GM19328 (cell line): ENCODE measurements around the gene CYP27B1.

Experiments
- ATAC-seq: cut with Tn5 transposase; IDR thresholded peaks from one replicate; pipeline ENCODE4 v1.9.1; 2021; ENCODE audit warnings: mild to moderate bottlenecking, moderate library complexity; ENCODE audit not compliant: unreplicated experiment

Gene CYP27B1, protein sequence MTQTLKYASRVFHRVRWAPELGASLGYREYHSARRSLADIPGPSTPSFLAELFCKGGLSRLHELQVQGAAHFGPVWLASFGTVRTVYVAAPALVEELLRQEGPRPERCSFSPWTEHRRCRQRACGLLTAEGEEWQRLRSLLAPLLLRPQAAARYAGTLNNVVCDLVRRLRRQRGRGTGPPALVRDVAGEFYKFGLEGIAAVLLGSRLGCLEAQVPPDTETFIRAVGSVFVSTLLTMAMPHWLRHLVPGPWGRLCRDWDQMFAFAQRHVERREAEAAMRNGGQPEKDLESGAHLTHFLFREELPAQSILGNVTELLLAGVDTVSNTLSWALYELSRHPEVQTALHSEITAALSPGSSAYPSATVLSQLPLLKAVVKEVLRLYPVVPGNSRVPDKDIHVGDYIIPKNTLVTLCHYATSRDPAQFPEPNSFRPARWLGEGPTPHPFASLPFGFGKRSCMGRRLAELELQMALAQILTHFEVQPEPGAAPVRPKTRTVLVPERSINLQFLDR

GRCh38 chr12:57766464-57767304 lies at the start of gene CYP27B1:
CYP27B1 (minus strand) TSS chr12:57767078; CDS start chr12:57767041, 37 bp downstream.
- ATAC-seq: no peak

DNA sequence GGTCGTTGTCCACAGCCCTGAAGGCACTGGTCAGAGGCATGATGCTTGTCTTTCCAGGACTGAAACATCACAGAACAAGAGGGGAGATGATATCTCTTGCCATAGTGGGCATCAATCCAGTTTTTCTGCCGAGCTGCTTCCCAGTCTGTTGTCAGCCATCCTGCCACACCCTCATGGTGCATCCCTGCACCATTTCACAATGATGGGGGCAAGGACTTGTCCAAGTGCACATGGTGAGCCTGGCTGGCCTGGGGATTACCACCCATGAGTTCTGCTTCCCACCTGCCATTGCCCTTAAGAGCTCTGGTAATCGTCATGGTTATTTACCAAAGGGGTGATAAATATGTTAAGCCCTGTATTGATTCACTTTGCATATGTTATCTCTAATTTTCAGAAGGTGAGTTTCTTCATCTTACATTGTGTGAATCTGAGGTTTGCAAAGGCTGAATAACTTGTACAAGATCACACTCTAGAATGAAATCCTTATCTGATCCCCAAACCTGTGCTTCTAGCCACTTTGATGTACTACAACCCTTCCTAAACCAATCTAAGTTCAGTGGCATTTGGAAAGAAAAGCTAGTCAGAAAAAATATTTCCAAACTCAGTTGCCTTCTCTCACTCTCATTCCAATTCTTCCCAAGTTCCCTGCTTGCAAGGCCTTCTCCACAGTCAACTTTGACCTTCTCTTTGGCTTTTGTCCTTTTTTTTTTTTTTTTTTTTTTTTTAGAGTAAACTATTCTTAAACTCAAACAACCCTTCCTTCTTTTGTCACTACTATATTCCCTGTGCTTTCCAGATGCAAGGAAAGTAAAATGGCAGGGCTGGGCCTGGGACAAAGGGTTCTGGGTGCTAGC lies 49.4 kb upstream of the CYP27B1 start:
- ATAC-seq: no peak

GRCh38 chr12:57815177-57816000 lies 48.5 kb upstream of the CYP27B1 start:
- no peak for ATAC-seq

- ATAC-seq: no peak
These were observed 47.3 kb upstream of the CYP27B1 start for GRCh38 chr12:57813971-57814772.

- ATAC-seq: no peak
These were observed 46.5 kb upstream of the CYP27B1 start for GRCh38 chr12:57813111-57813970.

DNA sequence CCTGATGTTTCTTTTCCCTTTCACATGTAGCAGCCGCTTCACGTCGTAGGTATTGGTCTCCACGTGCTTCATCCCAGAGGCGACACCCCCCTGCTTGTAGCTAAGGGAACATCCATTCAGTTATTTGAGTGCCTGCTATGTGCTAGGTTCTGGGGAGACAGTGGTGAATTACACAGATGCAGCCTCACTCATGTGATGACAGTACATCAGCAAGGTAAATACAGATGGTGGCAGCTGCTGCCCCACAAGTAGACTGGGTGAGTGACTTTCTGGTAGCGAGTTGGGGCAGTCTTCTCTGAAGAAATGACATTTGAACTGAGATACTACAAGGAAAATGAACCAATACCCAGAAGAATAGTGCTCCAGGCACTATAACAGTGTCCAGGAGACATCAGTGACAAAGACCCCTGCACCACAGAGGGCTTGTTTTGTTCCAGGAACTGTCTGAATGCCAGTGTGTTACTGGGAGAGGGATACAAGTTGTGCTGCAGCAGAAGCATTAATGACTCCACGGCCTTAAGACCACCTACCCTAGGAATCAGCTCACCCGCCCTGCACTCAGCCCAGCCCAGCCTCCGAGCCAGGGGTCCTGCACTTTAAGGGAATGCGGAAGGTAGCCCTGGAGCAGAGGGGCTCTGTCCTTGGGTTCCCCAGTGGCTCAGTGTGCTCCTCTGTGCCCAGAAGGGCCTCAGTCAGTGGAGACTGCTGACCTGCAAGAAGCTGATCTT lies 44.3 kb upstream of the CYP27B1 start:
- ATAC-seq: no peak

- no peak for ATAC-seq
These were observed 43.6 kb upstream of the CYP27B1 start for GRCh38 chr12:57810450-57810849.

DNA sequence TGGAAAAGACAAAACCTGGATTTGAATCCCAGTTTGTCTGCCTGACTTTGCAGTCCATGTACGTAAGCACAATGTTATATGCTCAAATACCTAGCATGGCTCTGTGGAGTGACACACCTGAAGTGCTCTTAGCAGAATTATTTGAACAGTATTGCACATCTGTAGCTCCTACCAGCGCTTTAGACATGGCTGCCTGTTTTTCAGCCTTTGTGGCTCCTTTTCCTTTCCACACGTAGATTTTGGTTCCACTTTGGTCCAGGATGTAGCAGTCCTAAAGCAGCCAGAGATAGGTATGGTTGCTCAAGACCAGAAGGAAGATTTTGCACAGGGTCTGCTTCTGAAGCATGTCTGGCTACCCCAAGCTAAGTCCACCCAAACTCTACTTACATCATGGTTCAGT lies 42.5 kb upstream of the CYP27B1 start:
- no peak for ATAC-seq

GRCh38 chr12:57808351-57808750 lies 41.5 kb upstream of the CYP27B1 start:
- ATAC-seq: no peak

- no peak for ATAC-seq
These were observed 40.4 kb upstream of the CYP27B1 start for GRCh38 chr12:57807285-57807684.

DNA sequence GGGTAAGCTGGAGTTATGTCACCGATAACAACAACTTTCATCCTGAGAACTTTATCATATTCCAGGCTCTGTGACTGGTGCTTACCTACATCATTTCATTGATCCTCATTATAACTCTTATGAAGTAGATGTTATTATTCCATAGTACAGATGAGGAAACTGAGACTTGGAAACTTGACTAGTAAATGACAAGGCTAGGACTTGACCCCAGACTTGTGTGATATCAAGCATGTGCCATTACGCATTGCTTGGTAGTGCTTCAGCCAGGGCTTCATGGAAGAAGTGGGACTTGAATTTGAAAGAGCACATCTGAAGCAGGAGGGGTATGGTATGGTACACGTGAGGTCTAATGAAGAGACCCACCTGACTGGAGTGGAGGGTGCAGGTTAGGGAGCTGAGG lies 39.8 kb upstream of the CYP27B1 start:
- no peak for ATAC-seq

DNA sequence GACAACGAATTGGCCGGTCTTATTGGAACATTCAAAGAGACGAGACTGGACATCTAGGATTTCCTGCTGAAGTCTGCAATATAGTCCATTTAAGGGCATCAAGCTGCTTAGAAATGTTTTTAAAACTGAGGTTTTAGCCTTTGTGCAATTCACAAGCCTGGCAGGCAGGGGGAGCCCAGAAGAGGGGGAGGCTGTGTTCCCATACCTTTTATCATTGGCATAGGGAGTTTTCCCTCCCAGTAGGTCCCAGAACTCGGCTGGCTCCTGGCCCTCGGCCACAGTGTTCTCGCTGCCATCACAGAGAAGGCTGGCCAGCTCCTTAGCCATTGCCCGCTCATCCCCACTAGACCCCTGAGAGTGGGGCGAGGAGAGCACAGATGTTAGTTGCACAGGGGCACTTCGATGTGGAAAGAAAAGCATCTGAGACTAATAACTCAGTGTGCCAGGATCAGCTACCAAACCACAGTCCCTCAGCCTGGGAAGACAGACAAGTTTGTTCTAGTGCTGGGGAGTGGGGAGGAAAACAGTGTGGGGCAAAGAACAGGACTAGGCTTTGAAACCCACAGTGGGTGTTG lies 36.5 kb upstream of the CYP27B1 start:
- no peak for ATAC-seq

- ATAC-seq: no peak
These were observed 35.7 kb upstream of the CYP27B1 start for GRCh38 chr12:57802607-57803006.

DNA sequence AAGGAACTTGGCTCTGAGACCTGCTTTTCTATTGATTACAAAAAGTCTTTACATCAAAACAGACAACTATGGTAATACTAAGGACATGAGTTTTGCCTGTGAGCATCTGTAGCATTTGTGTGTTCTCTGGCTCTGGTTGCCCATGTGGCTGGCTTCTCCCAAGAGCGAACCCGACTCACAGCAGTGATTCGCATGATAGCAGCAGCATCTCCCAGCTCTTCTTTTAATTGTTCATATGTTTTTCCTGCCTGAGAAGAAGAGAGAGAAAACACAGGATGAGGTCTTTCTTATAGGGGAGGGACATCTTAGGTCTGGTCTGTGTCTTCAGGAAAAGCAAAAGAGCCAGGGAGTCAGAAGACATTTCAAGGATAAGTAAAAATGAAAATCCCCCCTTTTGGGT lies 34.1 kb upstream of the CYP27B1 start:
- ATAC-seq: no peak

DNA sequence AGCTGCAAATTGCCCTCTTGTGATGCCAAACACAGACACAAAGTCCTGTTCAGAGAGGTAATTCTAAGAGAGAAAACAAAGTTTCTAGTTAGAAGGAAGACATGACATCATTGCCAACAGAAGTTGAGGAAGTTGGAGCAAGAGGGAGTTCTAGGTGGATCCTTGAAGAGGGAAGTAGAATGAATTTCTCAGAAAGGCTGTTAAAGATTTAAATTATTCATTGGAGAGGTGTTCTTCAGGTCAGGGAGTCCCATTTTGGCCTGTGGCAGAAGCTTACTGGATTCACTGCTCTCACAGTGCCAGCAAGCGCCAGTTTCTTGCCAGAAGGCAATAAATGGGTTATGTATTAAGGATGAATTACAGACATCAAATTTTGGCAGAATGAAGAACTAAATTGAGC lies 31.1 kb upstream of the CYP27B1 start:
- no peak for ATAC-seq

DNA sequence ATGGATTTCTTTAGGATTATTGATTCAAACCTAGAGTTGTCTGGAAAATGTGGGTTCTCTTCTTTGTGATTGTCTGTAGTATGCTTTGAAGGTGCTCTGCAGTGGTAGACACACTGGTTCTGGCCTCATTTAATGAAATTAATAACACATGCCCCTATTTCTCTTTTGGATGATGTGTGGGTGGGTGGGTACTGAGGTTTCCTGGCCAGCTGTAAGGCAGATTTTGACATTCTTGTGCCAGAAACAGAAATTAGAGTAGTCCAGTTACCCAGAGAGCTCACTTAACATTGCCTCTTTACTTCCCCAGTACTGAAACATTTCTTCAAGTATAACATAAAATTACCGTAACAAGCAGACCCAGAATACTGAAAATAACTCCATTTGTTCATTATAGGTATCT lies 30.1 kb upstream of the CYP27B1 start:
- no peak for ATAC-seq

GRCh38 chr12:57795354-57795753 lies 28.5 kb upstream of the CYP27B1 start:
- ATAC-seq: no peak
